ENCODE results near the gene ALKBH3. TPM values are rescaled to one million over a fixed set of nuclear protein-coding genes. Genes with fewer than 3 reads are reported as not detected.

ALKBH3 gene
- total and polyA plus RNA-seq, 2 experiments from 2014 or later: 23.8 to 27.2 TPM

DNA sequence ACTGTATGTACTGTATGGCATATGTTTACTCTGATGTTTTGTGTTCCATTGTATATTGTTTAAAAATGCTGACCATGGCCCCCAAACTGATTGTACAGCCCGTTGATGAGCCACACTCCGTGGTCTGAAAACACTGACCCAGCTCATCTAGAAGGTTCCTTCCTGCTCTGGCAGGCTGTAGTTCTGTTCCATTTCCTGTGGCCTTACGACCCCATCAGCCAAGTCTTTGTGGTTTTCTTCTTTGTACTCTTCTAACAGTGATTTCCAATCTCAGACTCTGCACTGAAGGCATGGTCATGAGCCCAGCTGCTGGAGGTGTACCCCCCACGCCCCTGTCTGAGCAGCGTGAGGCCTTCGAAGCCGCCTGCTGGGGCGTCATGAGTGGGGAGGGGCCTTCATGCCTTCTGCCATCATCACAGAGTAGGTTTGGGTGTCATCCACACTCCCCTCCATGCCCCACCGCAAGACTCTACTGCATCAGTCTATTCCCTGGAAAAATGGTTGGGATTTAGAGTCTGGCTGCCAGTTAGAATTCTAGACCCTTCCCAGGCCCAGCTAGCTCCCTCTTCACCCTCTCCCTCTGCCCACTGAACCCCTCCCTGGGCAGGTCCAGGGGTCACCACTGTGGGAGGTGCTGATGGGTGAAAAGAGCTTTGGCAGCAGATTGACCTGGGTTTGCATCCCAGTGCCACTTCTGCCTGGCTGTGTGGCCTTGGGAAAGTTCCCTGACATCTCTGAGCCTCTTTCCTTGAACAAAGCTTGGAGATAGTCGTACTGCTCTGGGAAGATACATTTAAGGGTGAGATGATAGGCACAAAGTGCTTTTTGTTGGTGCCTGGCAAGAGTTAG is 50.5 kb downstream of the ALKBH3 start:
- 80% methylated on average over 10 of the region's 10 CpGs for WGBS (ENCODE audit: low lambda C conversion rate, missing lambda C conversion rate)
- TF ChIP-seq EZH2phosphoT487 (IDR thresholded peaks at IDR 0.05; ENCODE audit: low read depth, severe bottlenecking, unreplicated experiment): no peak
- TF ChIP-seq, protein P1, sequence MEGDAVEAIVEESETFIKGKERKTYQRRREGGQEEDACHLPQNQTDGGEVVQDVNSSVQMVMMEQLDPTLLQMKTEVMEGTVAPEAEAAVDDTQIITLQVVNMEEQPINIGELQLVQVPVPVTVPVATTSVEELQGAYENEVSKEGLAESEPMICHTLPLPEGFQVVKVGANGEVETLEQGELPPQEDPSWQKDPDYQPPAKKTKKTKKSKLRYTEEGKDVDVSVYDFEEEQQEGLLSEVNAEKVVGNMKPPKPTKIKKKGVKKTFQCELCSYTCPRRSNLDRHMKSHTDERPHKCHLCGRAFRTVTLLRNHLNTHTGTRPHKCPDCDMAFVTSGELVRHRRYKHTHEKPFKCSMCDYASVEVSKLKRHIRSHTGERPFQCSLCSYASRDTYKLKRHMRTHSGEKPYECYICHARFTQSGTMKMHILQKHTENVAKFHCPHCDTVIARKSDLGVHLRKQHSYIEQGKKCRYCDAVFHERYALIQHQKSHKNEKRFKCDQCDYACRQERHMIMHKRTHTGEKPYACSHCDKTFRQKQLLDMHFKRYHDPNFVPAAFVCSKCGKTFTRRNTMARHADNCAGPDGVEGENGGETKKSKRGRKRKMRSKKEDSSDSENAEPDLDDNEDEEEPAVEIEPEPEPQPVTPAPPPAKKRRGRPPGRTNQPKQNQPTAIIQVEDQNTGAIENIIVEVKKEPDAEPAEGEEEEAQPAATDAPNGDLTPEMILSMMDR (IDR thresholded peaks at IDR 0.05; ENCODE audit: poor library complexity): no peak
- TF ChIP-seq EZH2 (IDR thresholded peaks at IDR 0.05; ENCODE audit: borderline replicate concordance): no peak

GRCh38 chr11:43931717-43932039 is 51.0 kb downstream of the ALKBH3 start:
- Histone ChIP-seq H3K27ac (no peak overlapping the region), H3K9me3 (ENCODE audit: low read depth) (no peaks in the 10 kb centered on the region), H3K79me2 (no peaks in the 10 kb centered on the region), H3K36me3 (replicated peaks; ENCODE audit: insufficient read depth, low read depth) (no peaks in the 10 kb centered on the region), H3K9me2 (replicated peaks; ENCODE audit: insufficient read depth) (no peaks in the 10 kb centered on the region), H2AFZ (no peak overlapping the region), H3K4me2 (no peak overlapping the region), H3K4me3 (no peak overlapping the region), H3K27me3 (no peaks in the 10 kb centered on the region), H3K4me1 (ENCODE audit: insufficient read depth) (peaks cover 4% of the 10 kb centered on the region), H4K20me1 (ENCODE audit: insufficient read depth, poor library complexity, severe bottlenecking) (no peaks in the 10 kb centered on the region)
- DNase-seq (ENCODE audit: low spot score): no peak
- no peak for TF ChIP-seq EZH2phosphoT487 (IDR thresholded peaks at IDR 0.05; ENCODE audit: low read depth, severe bottlenecking, unreplicated experiment)
- TF ChIP-seq EZH2 (IDR thresholded peaks at IDR 0.05; ENCODE audit: borderline replicate concordance): no peak
- TF ChIP-seq, protein P1 (IDR thresholded peaks at IDR 0.05; ENCODE audit: poor library complexity): no peak
- WGBS (ENCODE audit: low lambda C conversion rate, missing lambda C conversion rate): 93% methylated on average over 4 of the region's 4 CpGs

More for the DNA sequence above, 50.5 kb downstream of the ALKBH3 start:
- no peaks in the 10 kb centered on the region for H3K9me3 ChIP-seq (ENCODE audit: low read depth)
- H3K4me1 ChIP-seq (ENCODE audit: insufficient read depth): peaks cover 7% of the 10 kb centered on the region
- no peaks in the 10 kb centered on the region for H3K36me3 ChIP-seq (replicated peaks; ENCODE audit: insufficient read depth, low read depth)
- H4K20me1 ChIP-seq (ENCODE audit: insufficient read depth, poor library complexity, severe bottlenecking): no peaks in the 10 kb centered on the region
- H3K79me2 ChIP-seq: no peaks in the 10 kb centered on the region
- no peak overlapping the region for H3K27ac ChIP-seq
- no peak overlapping the region for H3K4me3 ChIP-seq
- no peaks in the 10 kb centered on the region for H3K9me2 ChIP-seq (replicated peaks; ENCODE audit: insufficient read depth)
- H2AFZ ChIP-seq: no peak overlapping the region
- H3K27me3 ChIP-seq: no peaks in the 10 kb centered on the region
- no peak overlapping the region for H3K4me2 ChIP-seq
- DNase-seq (ENCODE audit: low spot score): no peak

DNA sequence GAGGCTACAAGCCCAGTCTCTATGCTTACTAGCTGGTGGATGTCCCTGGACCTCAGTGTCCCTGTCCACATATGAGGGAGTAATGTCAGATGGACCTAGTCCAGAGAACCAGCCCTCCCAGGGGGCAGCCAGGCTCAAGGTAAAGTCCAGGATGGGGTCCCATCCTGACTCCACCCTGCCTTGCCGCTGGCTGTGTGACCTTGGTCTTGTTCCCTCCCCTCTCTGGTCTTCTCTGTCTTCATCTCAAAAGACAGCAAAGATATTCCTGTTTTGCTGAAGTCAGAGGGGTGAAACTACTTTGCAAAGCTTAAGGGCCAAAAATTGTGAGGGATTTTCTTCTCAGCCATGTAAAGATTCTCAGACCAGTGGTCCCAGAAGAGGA is 52.6 kb downstream of the ALKBH3 start:
- Histone ChIP-seq H3K36me3 (replicated peaks; ENCODE audit: insufficient read depth, low read depth) (no peaks in the 10 kb centered on the region), H3K27ac (peak overlapping the region; percentile 7)
- WGBS (ENCODE audit: low lambda C conversion rate, missing lambda C conversion rate): 90% methylated on average over 1 of the region's 1 CpG

More for the DNA sequence above, 52.6 kb downstream of the ALKBH3 start:
- no peaks in the 10 kb centered on the region for H3K27me3 ChIP-seq
- H3K4me1 ChIP-seq (ENCODE audit: insufficient read depth): peaks cover 4% of the 10 kb centered on the region
- H4K20me1 ChIP-seq (ENCODE audit: insufficient read depth, poor library complexity, severe bottlenecking): no peaks in the 10 kb centered on the region
- H3K79me2 ChIP-seq: no peaks in the 10 kb centered on the region
- DNase-seq (ENCODE audit: low spot score): no peak
- H3K9me2 ChIP-seq (replicated peaks; ENCODE audit: insufficient read depth): no peaks in the 10 kb centered on the region
- TF ChIP-seq, protein P1 (IDR thresholded peaks at IDR 0.05; ENCODE audit: poor library complexity): no peak
- no peak for TF ChIP-seq EZH2phosphoT487 (IDR thresholded peaks at IDR 0.05; ENCODE audit: low read depth, severe bottlenecking, unreplicated experiment)
- TF ChIP-seq EZH2 (IDR thresholded peaks at IDR 0.05; ENCODE audit: borderline replicate concordance): no peak
- H3K4me3 ChIP-seq: no peak overlapping the region
- H3K9me3 ChIP-seq (ENCODE audit: low read depth): no peaks in the 10 kb centered on the region
- peak overlapping the region; percentile 38 for H3K4me2 ChIP-seq
- no peak overlapping the region for H2AFZ ChIP-seq
